ENCODE measurements around the gene EVPLL.
"Not testable (repeated sequence)": the region's sequence is repeated elsewhere in the genome, so short reads cannot be mapped to it uniquely, and the experiment has no call there.

The EVPLL gene

GRCh38 chr17:18379246-18380146, 1.9 kb downstream of the EVPLL start:
- FAIRE-seq: no peak
- DNase-seq (ENCODE audit: low spot score): no peak

DNA sequence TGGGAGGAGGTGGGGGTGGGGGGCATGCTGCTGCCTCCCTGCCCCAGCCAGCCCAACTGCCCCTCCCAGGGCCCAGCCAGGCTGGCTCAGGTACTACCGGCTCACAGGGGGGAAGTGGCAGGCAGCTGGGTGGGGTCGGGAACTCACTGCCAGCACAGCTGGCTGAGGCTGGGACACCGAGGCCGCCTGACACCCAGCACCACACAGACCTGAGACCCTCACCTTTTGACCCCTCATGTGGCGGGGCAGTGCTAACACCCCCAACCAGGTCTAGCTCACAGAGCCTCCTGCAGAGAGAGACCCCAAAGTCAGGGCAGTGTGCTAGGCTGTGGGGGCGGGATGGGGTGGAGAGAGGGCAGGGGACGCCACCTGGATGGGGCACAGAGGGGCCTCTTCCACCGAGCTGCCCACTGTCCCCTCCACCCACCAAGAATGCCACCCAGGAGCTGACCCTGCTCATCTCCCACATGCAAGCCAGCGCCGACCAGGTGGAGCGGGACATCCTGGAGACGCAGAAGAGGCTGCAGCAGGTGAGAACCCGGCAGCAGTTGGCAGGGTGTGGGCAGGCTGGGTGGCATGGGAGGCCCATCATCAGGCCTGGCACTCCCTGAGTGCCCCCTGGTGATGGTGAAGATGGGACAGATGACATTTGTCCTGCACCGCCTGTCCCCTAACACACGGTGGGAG, 3.0 kb downstream of the EVPLL start:
- DNase-seq (ENCODE audit: low spot score): no peak
- FAIRE-seq: no peak

DNA sequence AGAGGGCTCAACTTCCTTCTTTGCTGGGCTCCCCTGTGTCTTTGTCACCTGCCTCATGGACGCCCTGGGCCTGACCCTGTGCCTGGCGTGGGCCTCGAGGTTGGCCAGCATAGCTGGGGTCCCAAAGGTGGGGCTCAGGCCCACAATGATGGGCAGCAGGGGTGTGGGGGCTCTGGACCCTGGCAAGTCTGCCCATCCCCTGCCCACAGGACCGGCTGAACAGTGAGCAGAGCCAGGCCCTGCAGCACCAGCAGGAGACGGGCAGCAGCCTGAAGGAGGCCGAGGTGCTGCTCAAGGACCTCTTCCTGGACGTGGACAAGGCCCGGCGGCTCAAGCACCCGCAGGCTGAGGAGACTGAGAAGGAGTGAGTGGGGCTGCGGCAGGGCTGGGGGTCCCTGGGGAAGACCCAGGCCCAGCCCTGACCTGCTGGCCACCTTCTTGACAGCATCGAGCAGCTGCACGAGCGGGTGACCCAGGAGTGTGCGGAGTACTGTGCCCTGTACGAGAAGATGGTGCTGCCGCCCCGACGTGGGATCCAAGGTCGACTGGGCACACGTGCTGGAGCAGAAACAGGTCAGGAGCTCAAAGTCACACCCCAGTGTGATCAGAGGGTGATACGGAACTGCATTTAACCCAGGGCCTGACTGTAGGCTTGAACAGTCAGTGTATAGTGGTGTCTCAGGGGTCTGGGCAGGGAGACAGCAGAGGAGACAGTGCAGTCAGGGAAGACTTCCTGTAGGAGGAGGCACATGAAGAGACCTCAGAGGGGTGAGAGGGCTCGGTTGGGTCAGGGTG, 3.8 kb downstream of the EVPLL start:
- DNase-seq (ENCODE audit: low spot score): no peak
- FAIRE-seq: no peak

- DNase-seq (ENCODE audit: low spot score): no peak
- no peak for FAIRE-seq
Measured at GRCh38 chr17:18381953-18382245, 4.3 kb downstream of the EVPLL start.

GRCh38 chr17:18382441-18383078, 5.0 kb downstream of the EVPLL start:
- DNase-seq (ENCODE audit: low spot score) (no peak), FAIRE-seq (no peak)

DNA sequence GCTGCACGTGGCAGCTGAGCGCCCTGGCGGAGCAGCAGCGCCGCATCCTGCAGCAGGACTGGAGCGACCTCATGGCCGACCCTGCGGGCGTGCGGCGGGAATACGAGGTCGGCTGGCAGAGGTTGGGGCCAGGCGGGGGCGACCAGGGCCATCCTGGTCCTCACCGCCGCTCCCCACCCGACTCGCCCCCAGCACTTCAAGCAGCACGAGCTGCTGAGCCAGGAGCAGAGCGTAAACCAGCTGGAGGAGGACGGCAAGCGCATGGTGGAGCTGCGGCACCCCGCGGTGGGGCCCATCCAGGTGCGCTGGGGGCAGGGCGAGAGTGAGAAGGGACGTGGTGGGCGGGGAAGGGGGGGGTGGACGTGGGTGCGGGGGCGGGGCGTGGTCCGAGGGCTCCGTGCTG, 5.5 kb downstream of the EVPLL start:
- not testable (repeated sequence) for FAIRE-seq; DNase-seq (ENCODE audit: low spot score)

GRCh38 chr17:18384271-18384670, 6.7 kb downstream of the EVPLL start:
- DNase-seq (ENCODE audit: low spot score); FAIRE-seq: not testable (repeated sequence)

DNA sequence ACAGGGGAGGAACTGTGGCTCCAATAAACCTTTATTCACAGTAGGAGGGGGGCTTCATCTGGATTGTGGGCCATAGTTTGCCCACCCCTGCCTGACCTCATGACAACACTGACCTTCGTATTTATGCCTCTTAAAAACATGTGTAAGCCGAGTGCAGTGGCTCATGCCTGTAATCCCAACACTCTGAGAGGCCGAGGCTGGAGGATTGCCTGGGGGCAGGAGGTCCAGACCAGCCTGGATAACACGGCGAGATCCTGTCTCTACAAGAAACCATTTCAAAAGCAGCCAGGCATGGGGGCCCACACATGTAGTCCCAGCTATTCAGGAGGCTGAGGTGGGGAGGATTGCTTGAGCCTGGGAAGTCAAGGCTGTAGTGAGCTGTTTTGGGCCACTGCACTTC, 10.0 kb downstream of the EVPLL start:
- not testable (repeated sequence) for FAIRE-seq; DNase-seq (ENCODE audit: low spot score)

- DNase-seq (ENCODE audit: low spot score); FAIRE-seq: not testable (repeated sequence)
Measured at GRCh38 chr17:18388266-18388665, 10.7 kb downstream of the EVPLL start.

- FAIRE-seq; DNase-seq (ENCODE audit: low spot score): not testable (repeated sequence)
Measured at GRCh38 chr17:18388728-18389127, 11.2 kb downstream of the EVPLL start.

GRCh38 chr17:18401872-18402590, 24.5 kb downstream of the EVPLL start:
- not testable (repeated sequence) for FAIRE-seq; DNase-seq (ENCODE audit: low spot score)

DNA sequence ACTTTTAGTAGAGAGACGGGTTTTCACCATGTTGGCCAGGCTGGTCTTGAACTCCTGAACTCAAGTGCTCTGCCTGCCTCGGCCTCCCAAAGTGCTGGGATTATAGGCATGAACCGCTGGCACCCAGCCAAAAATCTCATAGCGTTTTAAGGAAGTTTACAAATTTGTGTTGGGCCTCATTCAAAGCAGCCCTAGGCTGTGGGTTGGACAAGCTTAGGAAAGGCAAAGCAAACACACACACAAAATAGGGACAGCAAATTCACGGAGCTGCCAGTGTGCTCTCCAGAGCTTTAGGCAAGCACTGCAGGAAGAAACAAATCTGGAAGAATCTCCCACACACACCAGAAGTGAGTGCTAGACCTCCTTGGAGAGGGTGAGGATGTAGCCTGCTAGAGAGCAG, 25.6 kb downstream of the EVPLL start:
- not testable (repeated sequence) for FAIRE-seq; DNase-seq (ENCODE audit: low spot score)

- FAIRE-seq; DNase-seq (ENCODE audit: low spot score): not testable (repeated sequence)
Measured at GRCh38 chr17:18403604-18404003, 26.0 kb downstream of the EVPLL start.

DNA sequence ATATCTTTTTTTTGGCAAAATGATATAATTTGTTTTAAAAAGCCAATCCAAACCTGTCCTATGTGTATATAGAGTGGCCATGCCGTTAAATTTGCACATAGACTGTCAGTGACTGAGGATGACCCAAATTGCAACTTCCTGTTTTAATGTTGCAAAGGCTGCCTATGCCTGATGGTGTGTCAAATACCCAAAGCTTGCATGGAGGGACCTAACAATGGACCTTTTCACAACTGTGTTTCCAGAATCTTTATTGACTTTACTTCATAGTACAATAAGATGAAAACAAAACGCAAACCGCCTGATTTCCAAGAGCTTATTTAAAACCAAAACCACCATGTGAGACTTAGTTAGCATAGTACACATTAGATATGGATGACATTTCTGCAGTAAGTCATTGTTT, 31.3 kb downstream of the EVPLL start:
- not testable (repeated sequence) for FAIRE-seq; DNase-seq (ENCODE audit: low spot score)

DNA sequence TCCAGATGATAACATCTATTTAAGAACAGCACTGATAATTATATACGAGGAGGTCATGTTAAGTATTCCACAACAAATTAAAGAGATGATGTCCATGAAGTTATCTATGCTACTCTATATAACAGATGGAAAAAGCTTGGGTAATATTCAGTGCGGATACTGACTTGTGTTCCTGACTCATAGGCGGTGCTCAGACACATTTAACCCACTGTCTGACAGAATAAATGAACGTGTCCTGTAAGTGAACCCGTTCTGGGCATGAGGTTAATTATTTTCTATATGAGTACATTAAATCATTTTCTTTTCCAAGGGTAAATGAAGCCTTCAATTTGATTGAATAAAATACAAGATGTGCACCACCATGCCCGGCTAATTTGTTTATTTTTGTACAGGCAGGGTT, 31.7 kb downstream of the EVPLL start:
- DNase-seq (ENCODE audit: low spot score) (peak; percentile 26), FAIRE-seq (peak; percentile 91)

- FAIRE-seq: not testable (repeated sequence)
Measured at GRCh38 chr17:18410736-18411135, 33.2 kb downstream of the EVPLL start.

GRCh38 chr17:18411377-18411864, 33.8 kb downstream of the EVPLL start:
- FAIRE-seq: not testable (repeated sequence)
- DNase-seq (ENCODE audit: low spot score): peak; percentile 5

More at GRCh38 chr17:18410736-18411135, 33.2 kb downstream of the EVPLL start:
- not testable (repeated sequence) for DNase-seq (ENCODE audit: low spot score)

DNA sequence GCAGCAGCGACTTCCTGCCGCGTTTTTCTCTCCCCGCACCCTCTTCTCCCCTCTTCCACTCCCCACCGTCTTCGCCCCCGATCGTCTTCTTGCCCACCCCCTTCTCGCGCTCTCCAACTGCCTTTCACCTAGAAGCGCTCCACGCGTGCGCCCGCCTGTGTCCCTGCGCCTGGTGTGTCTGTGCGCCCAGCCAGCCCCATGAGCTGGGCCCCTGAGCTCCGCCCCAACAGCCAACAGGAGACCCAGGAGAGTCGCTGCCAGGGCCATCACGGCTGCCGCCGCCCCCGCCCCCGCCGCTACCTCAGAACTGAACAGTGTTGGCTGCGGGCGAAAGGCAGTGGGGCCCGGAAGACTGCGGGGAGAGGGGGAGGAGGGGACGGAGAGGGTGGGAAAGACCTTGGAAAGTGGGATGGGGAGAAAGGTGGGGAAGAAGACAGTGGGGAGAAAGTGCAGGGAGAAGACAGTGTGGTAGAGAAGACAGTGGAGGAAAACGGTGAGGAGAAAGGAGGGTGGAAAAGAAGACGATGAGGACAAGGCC, 34.5 kb downstream of the EVPLL start:
- FAIRE-seq: peak; percentile 56
- DNase-seq (ENCODE audit: low spot score): not testable (repeated sequence)

GRCh38 chr17:18421521-18421920, 43.9 kb downstream of the EVPLL start:
- not testable (repeated sequence) for DNase-seq (ENCODE audit: low spot score); FAIRE-seq

GRCh38 chr17:18422464-18422863, 44.9 kb downstream of the EVPLL start:
- DNase-seq (ENCODE audit: low spot score); FAIRE-seq: not testable (repeated sequence)

All from RCC 7860 (cell line).